Measurements from ENCODE around the gene TCEA2. TPM values are rescaled to one million over a fixed set of nuclear protein-coding genes. Genes with fewer than 3 reads are reported as not detected.

The TCEA2 gene
- total and polyA plus RNA-seq, 2 of the 13 experiments (the other 11 are each of a cell fraction or from before 2014, with no cell fraction given): 28.1 to 33.7 TPM

DNA sequence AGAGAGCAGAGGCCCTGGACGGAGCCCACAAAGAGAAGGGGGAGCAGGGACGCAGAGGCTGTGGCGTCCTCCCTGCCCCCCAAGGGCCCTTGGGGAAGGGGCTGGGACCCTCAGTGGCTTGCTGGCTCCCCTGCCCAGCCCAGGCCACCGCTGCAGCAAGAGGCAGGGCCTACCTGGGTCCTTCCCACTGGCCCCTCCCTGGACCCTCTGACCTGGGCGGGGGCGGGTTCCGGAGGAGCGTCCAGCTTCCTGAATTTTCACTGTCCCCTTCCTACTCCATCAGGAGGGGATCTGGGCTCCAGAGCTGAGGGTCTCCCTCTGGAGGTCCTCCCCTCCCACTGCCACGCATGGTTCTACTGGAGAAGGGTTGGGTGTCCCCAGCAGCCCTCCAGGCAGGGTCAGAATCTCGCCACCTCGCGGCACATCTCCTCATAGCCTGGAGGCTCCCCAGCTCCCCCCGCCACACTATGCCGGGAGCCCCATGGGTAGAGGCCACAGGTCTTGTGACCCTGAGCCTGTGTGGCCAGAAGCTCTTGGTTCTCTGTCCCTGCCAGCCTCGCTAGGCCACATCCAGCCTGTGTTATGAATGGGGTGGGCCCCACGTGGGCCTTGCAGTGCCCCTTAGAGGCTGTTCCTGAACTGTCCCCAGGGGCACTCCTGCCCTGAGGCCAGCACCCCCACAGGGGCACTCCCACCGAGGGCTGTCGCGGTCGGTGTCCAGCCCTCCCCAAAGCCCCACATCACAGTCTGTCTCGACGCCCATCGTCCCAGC is 12.6 kb upstream of the TCEA2 start (continued):
- TF ChIP-seq ETS1 (CRISPR knock-in tag; IDR thresholded peaks at IDR 0.05) (no peak), KLF15 (CRISPR knock-in tag; IDR thresholded peaks at IDR 0.05; ENCODE audit: borderline replicate concordance) (peak; percentile 72), PLRG1 (conservative IDR thresholded peaks at IDR 0.05) (no peak), ZNF737 (CRISPR knock-in tag; IDR thresholded peaks at IDR 0.05; ENCODE audit: borderline replicate concordance) (no peak), PRDM10 (CRISPR knock-in tag; IDR thresholded peaks at IDR 0.05; ENCODE audit: low read depth) (peak; percentile 32; the same call in 1 of the 2 replicates), SMAD1 (CRISPR knock-in tag; IDR thresholded peaks at IDR 0.05; ENCODE audit: borderline replicate concordance, low read depth) (peak; percentile 86; the same call in 1 of the 2 replicates), ZNF44 (CRISPR knock-in tag; IDR thresholded peaks at IDR 0.05) (no peak), ZNF607 (CRISPR knock-in tag; IDR thresholded peaks at IDR 0.05; ENCODE audit: borderline replicate concordance) (peak; percentile 62; the same call in 1 of the 2 replicates), AHR (CRISPR knock-in tag; IDR thresholded peaks at IDR 0.05) (peak; percentile 67; the same call in 1 of the 2 replicates), ZNF205 (CRISPR knock-in tag; IDR thresholded peaks at IDR 0.05) (no peak), ZNF12 (CRISPR knock-in tag; IDR thresholded peaks at IDR 0.05) (no peak), HOXA3 (CRISPR knock-in tag; IDR thresholded peaks at IDR 0.05) (peak; percentile 90), ZNF224 (CRISPR knock-in tag; IDR thresholded peaks at IDR 0.05) (peak; percentile 27; the same call in 1 of the 2 replicates), ZNF496 (CRISPR knock-in tag; IDR thresholded peaks at IDR 0.05; ENCODE audit: insufficient replicate concordance) (no peak), ZNF331 (CRISPR knock-in tag; IDR thresholded peaks at IDR 0.05) (peak; percentile 39; the same call in 1 of the 2 replicates)
- TF ChIP-seq, protein P1, sequence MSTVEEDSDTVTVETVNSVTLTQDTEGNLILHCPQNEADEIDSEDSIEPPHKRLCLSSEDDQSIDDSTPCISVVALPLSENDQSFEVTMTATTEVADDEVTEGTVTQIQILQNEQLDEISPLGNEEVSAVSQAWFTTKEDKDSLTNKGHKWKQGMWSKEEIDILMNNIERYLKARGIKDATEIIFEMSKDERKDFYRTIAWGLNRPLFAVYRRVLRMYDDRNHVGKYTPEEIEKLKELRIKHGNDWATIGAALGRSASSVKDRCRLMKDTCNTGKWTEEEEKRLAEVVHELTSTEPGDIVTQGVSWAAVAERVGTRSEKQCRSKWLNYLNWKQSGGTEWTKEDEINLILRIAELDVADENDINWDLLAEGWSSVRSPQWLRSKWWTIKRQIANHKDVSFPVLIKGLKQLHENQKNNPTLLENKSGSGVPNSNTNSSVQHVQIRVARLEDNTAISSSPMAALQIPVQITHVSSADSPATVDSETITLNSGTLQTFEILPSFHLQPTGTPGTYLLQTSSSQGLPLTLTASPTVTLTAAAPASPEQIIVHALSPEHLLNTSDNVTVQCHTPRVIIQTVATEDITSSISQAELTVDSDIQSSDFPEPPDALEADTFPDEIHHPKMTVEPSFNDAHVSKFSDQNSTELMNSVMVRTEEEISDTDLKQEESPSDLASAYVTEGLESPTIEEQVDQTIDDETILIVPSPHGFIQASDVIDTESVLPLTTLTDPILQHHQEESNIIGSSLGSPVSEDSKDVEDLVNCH (CRISPR knock-in tag; IDR thresholded peaks at IDR 0.05): no peak
- TF ChIP-seq, protein P2, sequence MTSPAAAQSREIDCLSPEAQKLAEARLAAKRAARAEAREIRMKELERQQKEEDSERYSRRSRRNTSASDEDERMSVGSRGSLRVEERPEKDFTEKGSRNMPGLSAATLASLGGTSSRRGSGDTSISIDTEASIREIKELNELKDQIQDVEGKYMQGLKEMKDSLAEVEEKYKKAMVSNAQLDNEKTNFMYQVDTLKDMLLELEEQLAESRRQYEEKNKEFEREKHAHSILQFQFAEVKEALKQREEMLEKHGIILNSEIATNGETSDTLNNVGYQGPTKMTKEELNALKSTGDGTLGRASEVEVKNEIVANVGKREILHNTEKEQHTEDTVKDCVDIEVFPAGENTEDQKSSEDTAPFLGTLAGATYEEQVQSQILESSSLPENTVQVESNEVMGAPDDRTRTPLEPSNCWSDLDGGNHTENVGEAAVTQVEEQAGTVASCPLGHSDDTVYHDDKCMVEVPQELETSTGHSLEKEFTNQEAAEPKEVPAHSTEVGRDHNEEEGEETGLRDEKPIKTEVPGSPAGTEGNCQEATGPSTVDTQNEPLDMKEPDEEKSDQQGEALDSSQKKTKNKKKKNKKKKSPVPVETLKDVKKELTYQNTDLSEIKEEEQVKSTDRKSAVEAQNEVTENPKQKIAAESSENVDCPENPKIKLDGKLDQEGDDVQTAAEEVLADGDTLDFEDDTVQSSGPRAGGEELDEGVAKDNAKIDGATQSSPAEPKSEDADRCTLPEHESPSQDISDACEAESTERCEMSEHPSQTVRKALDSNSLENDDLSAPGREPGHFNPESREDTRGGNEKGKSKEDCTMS (CRISPR knock-in tag; conservative IDR thresholded peaks at IDR 0.05): no peak
- TF ChIP-seq, protein P3, sequence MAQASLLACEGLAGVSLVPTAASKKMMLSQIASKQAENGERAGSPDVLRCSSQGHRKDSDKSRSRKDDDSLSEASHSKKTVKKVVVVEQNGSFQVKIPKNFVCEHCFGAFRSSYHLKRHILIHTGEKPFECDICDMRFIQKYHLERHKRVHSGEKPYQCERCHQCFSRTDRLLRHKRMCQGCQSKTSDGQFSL (CRISPR knock-in tag; IDR thresholded peaks at IDR 0.05): peak; percentile 96
